Stimulated activated naive CD4-positive, alpha-beta T cell (primary cell): ENCODE measurements around the gene CST3.
"Not testable (repeated sequence)": the region's sequence is repeated elsewhere in the genome, so short reads cannot be mapped to it uniquely, and the experiment has no call there.

Experiments used
- DNase-seq, 6 experiments: peaks; one replicate each; lab custom pipeline; 2025; lab: John Stamatoyannopoulos, UW

Gene CST3, protein sequence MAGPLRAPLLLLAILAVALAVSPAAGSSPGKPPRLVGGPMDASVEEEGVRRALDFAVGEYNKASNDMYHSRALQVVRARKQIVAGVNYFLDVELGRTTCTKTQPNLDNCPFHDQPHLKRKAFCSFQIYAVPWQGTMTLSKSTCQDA

DNA sequence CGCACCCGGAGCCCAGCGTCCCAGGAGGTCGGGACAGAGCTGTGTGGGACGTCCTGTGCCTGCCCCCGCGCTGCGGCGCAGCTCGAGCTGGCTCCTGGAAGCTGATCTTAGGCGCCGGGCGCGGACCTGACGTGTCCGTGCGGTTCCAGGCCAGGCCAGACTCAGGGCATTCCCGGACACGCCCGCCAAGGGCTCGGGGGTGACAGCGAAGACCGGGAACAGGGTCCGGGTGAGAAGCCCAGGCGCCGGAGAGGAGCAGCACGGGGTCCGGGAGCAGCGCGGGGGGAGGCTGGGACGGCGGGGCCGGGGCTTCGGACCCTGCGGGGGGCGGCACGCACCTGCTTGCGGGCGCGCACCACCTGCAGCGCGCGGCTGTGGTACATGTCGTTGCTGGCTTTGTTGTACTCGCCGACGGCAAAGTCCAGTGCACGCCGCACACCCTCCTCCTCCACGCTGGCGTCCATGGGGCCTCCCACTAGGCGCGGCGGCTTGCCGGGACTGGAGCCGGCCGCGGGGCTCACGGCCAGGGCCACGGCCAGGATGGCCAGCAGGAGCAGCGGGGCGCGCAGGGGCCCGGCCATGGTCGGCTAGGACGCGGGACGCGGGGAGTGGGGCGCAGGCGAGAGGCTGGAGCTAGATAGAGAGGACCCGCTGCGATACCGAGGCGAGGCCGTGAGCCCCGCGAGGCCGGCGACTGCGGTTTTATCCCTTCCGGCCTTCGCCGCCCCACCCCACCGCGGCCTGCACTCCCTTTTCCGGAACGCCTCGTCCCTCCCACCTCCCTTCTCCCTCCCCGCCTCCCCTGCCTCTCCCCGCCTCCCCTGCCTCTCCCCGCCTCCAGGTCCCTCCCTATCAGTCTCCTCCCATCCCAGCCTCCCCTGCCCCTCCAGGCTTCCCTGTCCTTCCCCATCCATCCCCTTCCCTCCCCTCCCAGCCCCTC is at the start of gene CST3:
Gene CST3, minus strand, starts transcription at position 674 of the 940 bp plus-strand sequence. Its CDS starts 93 bp downstream, at position 581.
- peak in 3 of 6 experiments; percentile 8 to 32 (median 12) for DNase-seq

GRCh38 chr20:23686046-23686750 is 48.4 kb upstream of the CST3 start:
- no peak for DNase-seq

GRCh38 chr20:23685529-23685896 is 47.8 kb upstream of the CST3 start:
- DNase-seq = not testable (repeated sequence)

DNA sequence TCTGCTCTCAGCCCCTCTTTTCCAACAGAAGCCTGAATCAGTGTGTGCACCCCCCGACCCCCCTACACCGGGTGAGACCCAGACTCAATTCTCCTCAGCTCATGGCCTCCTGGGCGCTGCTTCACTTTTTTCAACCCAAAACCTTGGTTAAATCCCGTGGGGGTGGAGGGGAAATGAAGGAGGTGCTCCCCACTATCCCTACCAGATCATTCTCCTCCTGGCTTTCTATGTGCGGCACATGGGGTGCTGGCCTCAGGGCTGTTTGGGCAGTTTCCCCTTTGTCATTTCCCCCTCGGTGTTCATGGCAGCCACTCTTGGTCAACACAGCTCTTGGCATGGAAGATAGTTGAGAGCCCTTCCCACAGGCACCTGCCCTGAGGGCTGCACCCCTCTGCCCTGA is 46.5 kb upstream of the CST3 start:
- DNase-seq = no peak

DNA sequence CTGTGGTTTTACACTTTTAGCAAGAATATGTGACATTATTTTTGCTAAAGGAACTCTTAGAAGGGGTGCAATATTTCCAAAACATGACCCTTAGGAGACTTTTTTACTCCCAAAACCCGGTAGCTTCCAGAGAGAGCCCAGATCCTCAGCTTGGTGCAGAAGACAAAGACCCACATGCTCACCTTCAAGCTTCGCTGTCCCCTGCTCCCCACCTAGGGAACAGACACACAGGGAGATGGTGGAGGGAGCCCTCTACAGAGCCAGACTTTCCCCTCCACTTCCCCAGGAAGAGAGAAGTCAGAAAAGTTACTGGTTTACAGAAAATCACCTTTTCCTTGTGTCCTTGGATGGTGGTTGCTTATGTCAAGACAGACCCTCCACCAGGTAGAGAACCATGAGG is 46.1 kb upstream of the CST3 start:
- DNase-seq = no peak

DNA sequence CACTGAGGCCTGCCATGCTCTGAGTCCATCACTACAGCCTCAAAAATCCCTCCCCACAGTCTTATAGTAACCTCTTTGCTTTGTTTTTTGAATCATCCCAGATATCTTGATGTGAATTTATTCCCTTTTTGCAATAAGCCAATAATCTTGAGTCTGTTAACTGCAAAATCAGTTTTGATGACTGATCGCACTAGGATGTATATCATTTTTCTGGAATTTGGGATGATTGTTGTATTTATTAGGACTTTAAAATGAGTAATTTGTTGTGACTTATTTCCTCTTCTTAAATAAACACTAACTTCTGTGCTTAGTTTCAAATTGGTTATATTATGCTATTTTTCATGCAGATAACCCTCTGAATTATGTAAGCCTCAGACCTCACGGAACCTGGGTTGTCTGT is 45.5 kb upstream of the CST3 start:
- no peak for DNase-seq

DNA sequence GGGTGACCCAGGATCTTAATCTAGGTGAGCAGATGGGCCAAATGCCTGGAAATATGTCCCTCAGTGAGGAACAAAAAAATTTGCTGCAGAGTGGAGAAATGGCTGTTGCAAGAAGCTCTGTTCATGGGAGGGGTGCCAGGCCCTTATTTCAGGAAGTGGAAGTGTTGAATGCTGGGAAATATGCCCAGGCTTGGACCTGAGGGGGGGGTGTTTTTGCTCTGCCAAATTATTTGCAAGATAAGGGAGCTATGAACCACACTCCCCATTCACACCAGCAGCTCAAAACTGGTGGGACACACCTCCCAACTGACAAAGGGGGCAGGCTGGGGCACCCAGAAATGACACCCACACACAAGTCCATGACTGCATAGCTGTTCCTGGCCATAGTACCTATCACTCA is 42.4 kb upstream of the CST3 start:
- DNase-seq = no peak

GRCh38 chr20:23679133-23680092 is 41.7 kb upstream of the CST3 start:
- DNase-seq = no peak

GRCh38 chr20:23673209-23673608 is 35.5 kb upstream of the CST3 start:
- no peak for DNase-seq

- no peak for DNase-seq
Observed at GRCh38 chr20:23672158-23672557, 34.4 kb upstream of the CST3 start.

- no peak for DNase-seq
Observed at GRCh38 chr20:23671479-23671878, 33.7 kb upstream of the CST3 start.

DNA sequence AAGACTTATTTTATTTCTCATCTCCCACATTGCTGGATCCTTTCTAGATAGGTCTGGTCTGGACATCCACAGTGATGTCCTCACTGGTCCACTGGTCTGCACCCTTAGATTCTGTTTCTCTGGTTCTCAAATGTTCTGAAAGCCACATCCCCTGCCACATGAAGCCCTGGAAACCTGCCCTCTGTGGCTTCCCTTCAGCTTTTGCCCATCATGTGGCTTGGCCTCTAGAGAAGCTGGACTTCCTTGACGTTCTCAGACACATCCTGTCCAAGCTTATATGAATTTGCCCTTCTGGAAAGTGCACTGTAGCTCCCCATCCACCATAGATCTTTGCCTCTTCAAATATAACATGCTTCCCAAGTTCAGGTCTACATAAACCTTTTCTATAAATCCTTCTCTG is 32.6 kb upstream of the CST3 start:
- DNase-seq = no peak

DNA sequence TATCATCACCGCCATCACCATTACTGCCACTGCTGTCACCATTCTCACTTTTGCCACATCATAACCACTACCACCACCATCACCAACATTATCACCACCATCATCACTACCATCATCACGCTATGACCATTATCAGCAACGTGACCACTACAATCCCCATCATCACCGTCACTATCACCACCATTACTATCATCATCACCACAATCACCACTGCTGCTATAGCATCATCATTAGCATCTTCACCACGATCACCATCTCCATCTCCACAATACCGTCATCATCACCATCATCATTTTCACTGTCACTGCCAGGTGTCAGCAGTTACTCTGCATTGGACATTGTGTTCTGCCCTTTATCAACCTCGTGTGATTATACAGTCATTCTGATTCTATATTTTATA is 32.1 kb upstream of the CST3 start:
- DNase-seq = no peak

DNA sequence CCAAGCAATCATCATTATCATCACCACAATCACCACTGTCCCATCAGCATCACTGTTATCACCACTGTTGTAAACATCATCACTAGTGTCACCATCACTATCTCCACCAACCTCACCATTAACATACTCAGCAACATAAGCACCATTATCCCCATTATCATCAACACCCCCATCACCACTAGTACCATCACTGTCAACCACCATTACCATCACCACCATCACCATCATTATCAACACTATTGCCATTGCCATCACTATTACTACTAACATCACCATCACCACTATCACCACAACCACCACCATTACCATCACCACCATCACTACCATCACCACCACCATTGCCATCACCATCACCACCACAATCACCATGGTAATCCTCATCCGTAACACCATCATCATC is 31.6 kb upstream of the CST3 start:
- DNase-seq = no peak

- DNase-seq = peak in 2 of 6 experiments; percentile 7 to 14
Observed at GRCh38 chr20:23668477-23668951, 30.8 kb upstream of the CST3 start.

- no peak for DNase-seq
Observed at GRCh38 chr20:23667666-23668065, 29.9 kb upstream of the CST3 start.

GRCh38 chr20:23666698-23667097 is 28.9 kb upstream of the CST3 start:
- no peak for DNase-seq

- DNase-seq = no peak
Observed at GRCh38 chr20:23666189-23666588, 28.4 kb upstream of the CST3 start.

DNA sequence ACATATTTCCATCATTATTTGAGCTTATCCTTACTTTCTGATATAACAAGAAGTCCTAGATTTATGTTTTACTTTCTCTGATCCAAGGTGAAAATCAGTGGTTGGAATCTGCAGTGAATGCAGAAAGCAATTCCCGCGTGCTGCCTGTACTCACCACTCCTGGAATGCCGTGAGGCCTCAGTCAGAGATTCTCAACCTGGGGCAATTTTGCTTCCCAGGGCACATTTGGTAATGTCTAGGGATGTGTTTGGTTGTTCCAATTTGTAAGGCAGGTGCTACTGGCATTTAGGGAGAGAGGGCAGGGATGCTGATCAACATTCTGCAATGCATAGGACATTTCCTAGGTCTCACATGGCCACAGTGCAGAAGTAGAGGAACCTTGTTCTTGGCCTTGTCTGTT is 27.2 kb upstream of the CST3 start:
- no peak for DNase-seq

GRCh38 chr20:23664046-23664445 is 26.3 kb upstream of the CST3 start:
- DNase-seq = not testable (repeated sequence)

GRCh38 chr20:23663180-23663579 is 25.4 kb upstream of the CST3 start:
- DNase-seq = no peak
